NCI-H2107 treated with DMSO at 0.1 percent for 48 hours (cell line): ENCODE data around the gene SIX4.
"Not testable (repeated sequence)": the region's sequence is repeated elsewhere in the genome, so short reads cannot be mapped to it uniquely, and the experiment has no call there.

ENCODE experiments used
- DNase-seq: peaks from one replicate; lab custom pipeline; 2025; ENCODE audit not compliant: unreplicated experiment; lab: John Stamatoyannopoulos, UW

SIX4 gene

GRCh38 chr14:60723907-60724618 lies at the start of gene SIX4:
Gene SIX4, minus strand, starts transcription at chr14:60724351. Its CDS starts 277 bp downstream, at chr14:60724074.
- DNase-seq: peak; percentile 100

DNA sequence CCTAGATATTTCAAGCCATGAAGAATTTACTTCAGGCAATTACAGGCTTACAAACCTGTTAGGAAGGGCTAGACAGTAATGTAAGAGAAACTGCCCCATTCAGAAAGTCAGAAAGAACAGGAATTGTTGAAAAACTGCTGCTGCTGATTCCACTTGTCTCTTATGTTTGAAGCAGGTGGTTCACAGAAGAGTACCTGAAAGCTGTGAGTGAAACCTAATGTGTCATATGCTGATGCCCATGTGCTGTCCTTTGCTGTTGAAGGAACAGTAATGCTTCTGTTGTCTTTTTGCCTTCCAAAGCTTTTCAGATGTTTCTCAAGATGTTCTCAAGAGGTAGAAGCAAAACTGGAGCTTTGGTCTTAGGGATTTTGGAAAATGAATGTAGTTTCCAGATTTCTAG lies 49.4 kb upstream of the SIX4 start:
- DNase-seq: no peak

DNA sequence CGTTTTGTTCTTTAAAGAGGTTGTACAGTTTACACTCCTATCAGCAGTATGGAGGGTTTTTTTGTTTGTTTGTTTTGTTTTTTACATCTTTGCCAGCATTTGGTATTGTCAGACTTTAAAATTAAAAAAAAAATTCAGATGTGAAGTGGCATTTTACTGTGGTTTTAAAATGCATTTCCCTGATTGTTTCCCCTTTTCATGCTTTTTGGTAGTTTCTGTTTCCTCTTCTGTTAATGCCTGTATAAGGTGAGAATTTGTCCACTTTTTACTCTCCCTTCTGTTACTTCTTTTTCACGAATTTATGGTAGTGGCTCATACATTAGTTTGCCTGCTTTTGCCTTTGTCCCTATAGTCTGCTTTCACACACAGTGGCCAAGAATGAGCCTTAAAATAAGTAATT lies 47.0 kb upstream of the SIX4 start:
- no peak for DNase-seq

- no peak for DNase-seq
Measured at GRCh38 chr14:60768602-60769001, 44.5 kb upstream of the SIX4 start.

- DNase-seq: peak; percentile 100
Measured at GRCh38 chr14:60760644-60761364, 36.7 kb upstream of the SIX4 start.

DNA sequence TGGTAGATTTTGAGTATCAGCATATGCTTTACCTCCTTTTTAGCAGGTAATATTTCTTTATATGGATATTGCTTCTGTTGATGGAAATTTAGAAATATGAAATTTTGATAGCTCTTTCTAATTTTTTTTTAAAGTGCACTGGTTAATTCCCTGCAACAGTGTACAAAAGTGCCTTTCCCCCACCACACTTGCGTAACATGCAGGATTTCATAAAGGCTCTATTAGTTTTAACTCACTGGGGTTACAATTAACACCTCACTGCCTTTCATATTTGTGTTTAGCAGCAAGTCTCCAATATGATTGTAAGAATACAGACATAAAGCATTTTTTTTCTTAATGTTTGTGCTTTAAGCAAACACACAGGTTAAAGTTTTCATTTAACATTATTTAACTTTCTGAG lies 36.1 kb upstream of the SIX4 start:
- DNase-seq: peak; percentile 100

DNA sequence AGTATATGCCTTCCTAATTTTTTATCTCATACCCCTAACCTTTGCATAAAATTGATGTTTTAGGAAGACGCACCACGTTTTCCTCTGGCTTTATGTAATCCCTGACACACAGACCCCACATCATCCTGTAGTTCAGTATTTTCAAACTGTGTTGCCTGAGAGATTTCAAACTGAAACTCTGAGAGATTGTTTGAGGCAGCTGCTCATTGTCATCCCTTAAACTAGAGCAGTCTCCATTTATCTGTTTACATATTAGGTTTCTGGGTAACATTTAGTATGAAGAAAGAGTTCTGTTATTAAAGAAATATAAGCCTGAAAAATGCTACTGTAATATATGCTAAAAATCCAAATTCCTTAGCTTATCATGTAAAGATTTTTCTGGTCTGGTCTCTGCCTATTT lies 34.7 kb upstream of the SIX4 start:
- DNase-seq: peak; percentile 97

DNA sequence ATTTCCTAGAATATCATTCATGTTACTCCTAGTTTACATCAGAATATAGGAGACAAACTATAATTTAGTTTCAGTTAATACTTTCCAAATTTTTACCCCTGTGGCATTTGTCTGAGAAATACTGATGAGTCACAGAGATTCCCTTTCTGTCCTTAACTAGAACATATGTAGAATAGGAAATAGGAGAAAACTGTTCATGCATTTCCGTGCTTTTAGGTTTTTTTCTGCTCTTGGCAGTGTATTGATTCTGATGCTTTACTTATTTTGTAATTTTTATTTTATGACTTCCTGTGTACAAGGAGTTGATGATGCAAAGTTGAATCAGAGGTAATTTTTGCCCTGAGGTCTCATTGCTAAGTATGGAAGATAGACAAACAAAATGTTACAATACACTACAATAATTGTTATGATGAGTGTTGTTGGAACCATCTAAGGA lies 33.4 kb upstream of the SIX4 start:
- DNase-seq: no peak

- peak; percentile 72 for DNase-seq
Measured at GRCh38 chr14:60756847-60757246, 32.7 kb upstream of the SIX4 start.

- no peak for DNase-seq
Measured at GRCh38 chr14:60753264-60754119, 29.3 kb upstream of the SIX4 start.

DNA sequence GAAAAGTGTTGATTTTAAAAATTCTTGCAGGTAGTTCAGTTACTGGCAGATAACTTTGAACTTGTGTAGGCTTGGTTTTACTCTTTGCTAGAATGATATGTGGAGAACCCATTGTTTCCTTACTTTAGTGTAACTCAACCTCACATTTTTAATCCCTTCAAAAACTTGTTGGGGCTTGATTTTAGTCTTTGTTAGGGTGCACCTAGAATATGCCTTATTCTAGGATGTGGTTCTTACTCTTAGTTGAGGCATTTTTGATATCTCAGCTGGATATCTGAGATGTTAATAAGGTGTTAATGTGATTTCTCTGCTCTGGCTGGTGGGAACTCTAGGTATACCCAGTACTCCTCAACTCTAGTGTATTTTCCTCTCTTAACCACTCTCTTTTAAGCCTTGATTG lies 20.4 kb upstream of the SIX4 start:
- no peak for DNase-seq

DNA sequence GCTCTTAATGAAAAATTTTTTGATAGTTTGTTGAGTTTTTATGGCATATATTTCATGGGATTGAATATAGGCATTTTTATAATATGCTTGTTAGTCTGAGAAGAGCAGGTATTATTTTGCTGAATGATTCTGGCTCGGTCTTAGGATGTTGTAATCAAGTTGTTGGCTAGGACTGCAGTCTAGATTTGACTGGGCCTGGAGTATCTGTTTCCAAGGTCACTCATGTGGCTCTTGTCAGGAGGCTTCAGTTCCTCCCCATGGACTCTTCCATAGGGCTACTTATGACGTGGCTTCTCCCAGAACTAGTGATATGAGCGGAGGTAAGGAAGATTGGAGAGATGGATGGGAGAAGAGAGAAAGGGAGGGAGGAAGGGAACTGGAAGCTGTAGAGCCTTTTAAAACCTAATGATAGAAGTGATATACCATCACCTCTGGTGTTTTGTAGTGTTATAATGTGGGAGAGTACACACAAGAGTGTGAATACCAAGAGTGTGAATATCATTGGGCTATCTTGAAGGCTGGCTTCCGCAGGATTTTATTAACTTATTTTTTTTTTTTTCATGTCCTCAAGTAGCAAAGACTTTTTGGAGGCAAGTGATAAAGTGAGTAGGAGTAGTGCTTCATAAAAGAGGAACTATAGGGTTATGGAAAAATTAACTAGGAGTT lies 14.8 kb upstream of the SIX4 start:
- DNase-seq: no peak

DNA sequence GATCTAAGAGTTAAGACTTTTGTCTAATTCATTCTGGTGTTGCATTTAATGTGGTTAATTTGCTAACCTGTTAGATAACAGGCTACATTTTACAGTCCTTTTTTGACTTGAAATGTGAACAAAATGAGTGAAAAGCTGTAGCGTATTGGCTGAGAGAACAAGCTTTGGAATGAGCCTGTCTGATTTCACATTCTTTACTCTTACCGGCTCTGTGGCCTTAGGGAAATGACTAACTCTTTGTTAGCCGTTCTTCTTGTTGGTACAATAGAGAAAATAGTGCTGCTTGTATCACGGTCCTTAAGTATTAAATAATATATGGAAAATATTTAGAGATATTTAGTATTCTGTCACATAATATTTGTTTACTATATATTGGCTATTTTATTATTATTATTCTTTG lies 12.3 kb upstream of the SIX4 start:
- DNase-seq: peak; percentile 86

- peak; percentile 84 for DNase-seq
Measured at GRCh38 chr14:60735416-60735815, 11.3 kb upstream of the SIX4 start.

- DNase-seq: peak; percentile 95
Measured at GRCh38 chr14:60734465-60735242, 10.5 kb upstream of the SIX4 start, which contains the start of gene MNAT1. Gene MNAT1, plus strand, starts transcription at chr14:60734761. Its CDS starts 102 bp downstream, at chr14:60734863.

DNA sequence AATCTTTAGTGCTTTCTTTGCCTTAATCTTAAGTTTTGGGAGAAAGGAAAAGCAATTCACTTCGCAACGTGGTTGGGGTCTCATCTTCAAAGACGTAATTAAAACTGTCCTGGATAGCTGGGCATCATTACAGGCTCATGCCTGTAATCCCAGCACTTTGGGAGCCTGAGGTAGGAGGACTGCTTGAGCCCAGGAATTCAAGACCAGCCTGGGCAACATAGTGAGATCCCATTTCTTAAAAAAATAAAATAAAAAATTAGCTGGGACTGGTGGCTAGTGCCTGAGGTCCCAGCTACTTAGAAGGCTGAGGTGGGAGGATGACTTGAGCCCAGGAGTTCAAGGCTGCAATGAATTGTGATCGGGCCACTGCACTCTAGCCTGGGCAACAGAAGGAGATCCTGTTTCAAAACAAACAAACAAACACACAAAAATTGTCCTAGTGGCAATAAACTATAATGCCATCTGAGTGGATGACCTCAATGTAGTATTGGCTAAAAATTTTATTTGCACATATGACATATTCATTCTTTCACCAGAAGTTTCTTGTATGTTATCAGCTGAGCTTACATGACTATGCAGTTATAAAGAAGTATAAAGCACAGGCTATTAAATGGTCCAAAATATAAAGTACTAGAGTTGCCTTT lies 8.8 kb upstream of the SIX4 start:
- no peak for DNase-seq

- not testable (repeated sequence) for DNase-seq
Measured at GRCh38 chr14:60731291-60731690, 7.1 kb upstream of the SIX4 start.

GRCh38 chr14:60723116-60723906 lies 840 bp downstream of the SIX4 start:
- no peak for DNase-seq
